HG02938 (cell line): ENCODE results near the gene VEPH1.

Experiments used
- ATAC-seq: cut with Tn5 transposase; IDR thresholded peaks from one replicate; pipeline ENCODE4 v1.9.1; 2021; ENCODE audit warnings: mild to moderate bottlenecking, moderate library complexity; ENCODE audit not compliant: unreplicated experiment

Gene VEPH1

DNA sequence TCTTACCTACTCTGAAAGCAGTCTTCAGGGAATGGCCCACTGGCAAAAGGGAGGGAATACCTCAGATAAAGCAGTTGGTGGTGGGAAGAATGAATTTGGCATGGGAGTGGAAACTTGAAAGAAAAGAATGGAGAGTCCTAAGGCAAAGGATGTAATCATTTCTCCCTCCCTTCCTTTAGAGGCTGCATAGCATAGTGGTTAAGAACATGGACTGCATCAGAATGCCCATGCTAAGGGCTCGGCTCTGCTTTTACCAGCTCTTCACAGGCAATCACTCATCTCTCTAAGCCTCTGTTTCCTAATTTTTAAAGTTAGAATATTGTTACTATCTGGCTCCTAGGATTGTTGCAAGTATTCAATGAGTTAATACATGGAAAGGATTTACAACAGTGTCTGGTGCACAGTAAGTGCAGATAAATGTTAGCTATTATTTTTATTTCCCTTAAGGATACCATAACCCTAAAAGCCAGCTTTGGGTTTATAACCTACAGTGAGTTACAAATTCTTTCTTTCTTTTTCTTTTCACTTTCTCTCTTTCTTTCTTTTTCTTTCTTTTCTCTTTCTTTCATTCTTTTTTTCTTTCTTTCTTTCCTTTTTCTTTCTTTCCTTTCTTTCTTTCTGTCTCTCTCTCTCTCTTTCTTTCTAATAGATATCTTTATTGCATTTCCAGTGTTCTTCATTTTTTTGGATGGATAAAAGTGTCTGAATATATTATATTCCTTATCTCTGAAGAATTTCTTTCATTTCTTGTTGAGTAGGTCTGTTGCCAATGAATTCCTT, 23.6 kb downstream of the VEPH1 start:
- no peak for ATAC-seq

DNA sequence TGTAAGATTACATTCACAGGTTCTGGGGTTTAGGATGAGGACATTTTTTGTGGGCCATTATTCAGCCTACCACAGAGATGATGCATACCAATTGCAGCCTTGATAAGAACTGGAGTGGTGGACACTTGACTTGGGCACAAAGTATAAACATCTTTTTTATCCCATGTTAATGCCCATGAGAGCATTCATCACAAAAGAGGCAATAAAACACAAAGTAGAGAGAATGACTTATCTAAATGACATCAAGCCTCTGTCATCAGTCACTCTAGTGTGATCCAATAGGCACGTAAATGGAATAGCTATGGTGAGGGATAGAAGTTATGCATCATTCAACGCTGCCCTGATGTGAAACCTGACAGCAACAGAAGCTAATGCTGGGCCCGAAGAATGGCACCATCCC, 25.8 kb downstream of the VEPH1 start:
- no peak for ATAC-seq

DNA sequence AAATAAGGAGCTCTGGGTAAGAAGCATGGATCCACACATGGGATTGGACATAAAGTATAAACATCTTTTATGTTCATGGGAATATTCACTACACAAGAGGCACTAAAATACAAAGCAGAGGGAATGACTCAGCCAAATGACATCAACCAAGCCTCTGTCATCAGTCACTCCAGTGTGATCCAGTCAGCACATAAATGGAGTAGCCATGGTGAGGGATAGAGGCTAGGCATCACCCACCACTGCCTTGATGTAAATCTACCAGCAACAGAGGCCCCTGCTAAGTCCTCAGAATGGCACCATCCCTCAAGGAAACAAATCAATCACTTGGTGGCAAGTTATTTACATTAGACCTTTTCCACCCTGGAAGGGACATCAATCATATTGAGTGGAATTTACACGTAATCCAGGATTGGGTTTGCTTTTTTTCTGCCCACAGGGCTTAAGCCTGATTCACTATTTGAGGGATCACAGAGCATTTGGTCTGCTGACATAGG, 27.2 kb downstream of the VEPH1 start:
- no peak for ATAC-seq

DNA sequence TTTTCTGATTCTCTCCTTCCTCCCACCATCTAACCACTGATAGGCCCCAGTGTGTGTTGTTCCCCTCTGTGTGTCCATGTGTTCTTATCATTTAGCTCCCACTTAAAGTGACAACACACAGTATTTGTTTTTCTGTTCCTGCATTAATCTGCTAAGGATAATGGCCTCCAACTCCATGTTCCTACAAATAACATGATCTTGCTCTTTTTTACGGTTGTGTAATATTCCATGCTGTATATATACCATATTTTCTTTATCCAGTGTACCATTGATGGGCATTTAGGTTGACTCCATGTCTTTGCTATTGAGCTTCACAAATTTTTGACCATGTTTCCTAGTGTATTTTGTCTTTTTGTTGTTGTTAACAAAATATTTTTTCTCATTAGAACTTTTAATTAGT, 30.6 kb downstream of the VEPH1 start:
- no peak for ATAC-seq

DNA sequence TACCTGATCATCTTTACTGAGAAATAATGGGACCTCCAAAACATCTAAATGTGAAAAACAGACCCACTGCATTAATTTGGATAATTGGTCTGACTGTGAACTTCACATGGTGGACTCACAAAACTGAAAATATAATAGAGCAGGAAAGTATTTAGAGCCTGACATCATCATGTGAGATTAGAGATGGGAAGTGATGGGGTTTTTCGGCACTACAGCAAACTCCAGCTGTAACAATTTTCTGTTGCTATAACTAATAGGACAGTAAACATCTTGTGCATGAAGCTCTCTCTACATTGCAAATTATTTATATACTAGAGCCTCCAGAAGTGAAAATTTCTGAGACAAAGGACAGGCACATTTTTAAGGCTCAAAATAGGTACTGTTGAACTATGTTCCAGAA, 32.2 kb downstream of the VEPH1 start:
- no peak for ATAC-seq

DNA sequence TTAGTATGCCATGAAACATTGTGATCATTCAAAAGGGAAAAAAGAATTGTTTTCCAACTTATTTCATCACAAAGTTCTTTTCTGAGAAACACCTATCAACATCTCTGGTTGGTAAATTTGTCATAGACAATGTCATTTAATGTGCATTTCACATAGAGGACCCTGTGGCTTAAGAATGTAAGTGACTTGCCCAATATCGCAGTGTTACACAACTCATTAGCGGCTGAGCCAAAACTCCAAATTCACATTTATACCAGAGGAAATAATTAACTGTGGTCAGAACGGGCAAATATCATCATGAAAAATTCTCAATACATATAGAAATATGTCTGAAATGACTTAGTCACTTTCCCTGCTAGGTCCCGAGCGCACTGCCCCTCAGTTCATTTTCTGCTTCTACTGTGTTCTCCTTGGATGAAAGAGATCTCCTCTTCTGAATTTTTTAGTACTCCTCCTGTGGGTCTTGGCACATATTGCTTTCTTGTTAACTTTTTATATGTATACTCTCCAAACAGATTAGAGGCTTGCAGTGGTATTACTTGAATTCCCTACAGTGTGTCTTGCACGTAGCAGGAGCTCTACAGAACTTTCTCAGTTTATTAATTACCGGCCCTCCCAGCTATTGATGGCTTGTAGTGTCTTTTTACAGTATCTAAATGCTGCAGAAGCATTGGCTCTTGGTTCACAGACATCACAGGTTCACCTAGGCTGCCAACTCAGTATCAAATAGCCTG, 33.5 kb downstream of the VEPH1 start:
- ATAC-seq = no peak

DNA sequence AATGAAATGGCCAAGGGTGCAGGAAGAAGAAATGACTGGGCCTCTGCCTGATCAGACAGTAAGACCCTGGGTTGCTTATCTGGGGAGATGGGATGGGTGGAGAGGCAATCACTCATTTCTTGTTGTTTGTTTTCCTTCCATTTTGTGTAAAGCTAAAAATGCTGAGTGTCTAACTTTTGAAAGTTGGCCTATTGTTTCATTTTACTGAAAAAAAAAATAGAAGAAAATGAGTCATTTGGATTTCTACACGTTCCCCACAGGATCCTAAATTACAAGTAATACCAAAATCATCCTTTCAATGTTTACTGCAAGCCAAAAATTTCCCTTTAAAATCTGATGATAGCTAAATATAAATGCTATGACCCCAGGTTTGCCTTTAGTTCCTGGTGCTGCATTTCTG, 36.0 kb downstream of the VEPH1 start:
- no peak for ATAC-seq

DNA sequence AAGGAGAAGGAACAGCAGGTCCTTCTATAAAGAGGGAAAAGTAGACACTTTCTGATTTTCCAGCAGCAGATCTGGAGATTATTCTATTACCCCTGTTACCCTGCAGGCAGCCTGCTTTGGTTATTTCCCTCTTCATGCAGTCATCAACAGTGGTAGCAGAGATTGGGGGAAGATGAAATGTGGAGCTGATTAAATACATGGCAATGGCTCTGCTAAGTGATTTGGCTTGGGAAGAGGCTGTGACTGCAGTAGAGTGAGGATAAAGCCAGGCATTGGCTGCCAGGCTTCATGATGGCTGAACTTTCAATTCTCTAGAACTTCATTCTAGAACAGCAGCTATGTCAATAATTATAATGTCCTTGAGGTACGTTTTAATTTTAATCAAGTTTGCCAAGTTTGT, 37.5 kb downstream of the VEPH1 start:
- no peak for ATAC-seq

DNA sequence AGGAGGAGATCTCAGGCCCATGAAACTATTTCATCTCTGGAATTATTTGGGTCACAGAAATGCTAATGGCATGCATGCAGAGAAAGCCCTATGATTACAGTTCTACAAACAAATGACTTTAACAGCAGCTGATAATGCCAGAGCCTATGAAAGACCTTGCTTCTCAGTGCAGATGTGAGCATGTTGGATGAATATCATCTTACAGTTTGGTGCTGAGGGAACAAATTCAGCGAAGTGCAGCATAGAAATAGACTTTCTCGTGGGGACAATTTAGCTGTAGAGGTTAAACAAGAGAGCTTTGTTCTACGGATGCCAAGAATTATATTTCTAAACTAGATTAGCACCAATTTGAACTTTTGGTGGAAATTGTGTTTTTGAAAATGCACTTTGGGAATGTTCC, 38.9 kb downstream of the VEPH1 start:
- no peak for ATAC-seq

DNA sequence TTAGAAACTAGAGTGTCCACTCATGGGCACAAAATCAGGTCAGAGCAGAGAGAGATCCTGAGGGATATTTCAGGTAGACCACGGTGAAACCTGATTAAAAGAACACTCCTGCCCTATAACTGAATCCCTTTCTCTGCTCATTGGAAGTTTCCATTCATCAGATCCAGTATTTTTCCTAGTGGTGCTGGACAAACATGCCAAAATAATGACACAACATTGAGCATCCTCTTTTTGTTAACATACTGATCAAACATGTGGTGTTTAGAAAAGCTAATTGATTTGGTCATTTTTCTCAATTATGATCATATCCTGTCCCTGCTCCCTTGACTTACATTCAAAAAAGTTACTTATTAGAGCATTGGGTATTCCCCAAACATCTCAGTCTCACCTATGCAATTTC, 39.4 kb downstream of the VEPH1 start:
- no peak for ATAC-seq

DNA sequence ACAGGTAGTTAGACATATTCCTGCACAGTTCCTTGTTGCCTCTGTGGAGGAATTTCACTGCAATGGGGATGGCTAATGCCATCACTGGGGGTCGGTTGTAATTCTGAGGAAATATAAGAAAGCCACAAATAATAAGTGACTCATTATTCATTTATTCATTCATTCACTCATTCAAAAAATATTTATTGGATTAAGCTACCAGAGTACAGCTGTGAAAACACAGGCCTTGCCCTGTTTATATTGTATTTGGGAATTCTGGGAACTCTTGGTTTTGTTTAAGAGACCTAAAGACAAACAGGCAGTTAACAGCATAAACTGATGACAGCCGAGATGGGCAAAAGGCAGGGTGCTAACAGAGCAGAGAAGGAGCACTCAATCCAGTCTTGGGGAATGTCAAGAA, 43.0 kb downstream of the VEPH1 start:
- no peak for ATAC-seq

DNA sequence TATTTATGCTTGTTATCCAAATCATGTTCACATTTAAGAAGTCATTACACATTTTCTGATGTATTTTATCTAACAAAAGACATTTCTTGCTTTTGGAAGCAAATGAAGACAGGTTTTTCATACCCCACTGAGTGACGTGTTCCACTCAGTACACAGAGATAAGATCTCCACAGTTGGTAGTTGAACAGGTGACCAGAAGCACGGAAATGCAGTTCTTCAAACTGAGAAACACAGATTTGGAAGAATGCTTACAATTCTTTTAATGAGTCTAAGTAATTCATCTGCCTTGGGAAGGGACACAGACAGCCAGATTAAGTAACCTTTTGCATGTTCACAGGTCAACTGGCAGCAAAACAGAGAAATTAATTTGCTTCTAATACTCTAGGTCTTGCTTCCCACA, 43.5 kb downstream of the VEPH1 start:
- no peak for ATAC-seq

DNA sequence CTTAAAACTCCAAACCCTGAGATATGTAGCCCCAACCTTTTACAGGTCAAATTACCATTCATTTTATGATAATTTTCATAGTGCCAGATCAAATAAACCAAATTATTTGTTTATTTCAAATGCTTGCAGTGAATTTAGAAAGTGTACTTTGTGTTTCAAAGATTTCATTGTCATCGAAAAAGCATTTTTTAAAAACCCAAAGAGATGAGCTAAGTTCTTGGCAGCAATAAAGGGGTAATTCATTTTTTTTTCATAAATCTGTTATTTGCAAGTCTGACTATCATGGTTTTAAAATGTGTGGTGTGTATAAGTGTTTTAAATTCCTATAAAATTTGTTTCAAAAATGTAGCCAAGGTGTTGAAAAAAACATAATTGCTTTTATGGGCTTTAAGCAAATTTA, 49.4 kb downstream of the VEPH1 start:
- no peak for ATAC-seq

DNA sequence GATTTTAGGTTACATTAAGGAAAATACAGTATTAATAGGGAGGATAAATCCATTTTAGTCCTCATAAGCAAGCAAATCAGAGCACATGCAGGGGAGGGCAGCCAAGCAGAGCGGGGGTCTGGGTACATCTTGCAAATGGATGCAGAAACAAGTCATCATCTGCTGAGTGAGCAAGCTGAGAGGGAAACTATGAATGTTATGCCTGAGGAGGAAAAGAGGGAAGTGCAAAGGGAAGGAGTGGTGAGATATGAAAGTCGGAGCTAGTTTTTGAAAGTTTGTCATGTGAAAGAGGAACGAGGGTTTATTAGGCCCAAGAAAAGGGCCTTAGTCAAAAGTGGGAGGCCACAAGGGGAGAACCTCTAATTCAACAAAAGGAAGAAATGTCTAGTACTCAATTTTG, 51.1 kb downstream of the VEPH1 start:
- ATAC-seq = no peak

DNA sequence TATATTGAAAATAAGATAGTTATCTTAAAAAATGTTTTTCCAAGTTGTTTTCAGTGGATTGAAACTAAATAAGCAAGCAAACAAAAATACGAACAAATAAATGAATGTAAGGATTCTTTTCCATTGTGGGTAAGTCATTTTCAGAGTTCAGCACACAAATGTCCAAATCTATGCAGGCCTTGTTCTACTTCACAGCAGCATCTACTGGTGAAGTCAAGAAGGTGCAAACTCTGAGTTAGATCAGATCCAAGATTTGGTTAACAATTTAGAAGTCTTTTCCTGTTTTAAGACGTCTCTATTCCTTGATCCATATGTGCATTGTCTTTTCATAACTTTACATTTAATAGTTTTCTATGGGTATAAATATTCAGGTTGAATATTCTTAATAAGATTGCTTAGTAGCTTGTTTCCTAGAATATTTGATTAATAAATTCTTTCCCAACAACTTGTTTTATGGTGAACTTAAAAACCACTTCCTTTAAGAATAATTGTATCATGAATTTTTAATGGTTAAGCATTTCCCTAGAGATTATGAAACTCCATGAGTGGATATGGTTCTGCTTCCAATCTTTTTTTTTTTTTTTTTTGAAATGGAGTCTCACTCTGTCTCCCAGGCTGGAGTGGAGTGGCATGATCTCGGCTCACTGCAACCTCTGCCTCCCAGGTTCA, 56.1 kb downstream of the VEPH1 start:
- no peak for ATAC-seq

DNA sequence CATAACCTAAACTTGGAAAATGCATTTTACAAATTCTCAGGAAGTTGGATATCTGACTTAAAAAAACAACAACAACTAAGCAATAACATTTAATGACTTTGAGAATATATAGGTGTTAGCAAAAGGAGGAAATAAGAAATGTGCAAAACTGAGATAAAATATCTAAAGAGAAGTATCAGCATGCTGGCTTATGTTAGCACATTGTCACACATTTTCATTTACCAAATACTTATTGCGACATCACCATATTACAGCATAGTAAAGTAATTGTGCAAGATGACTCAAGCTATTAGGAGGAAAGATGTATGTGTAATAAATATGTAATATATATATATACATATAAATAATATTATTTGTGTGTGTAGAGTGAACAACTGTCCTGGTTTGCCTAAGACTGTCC, 57.4 kb downstream of the VEPH1 start:
- ATAC-seq = no peak

DNA sequence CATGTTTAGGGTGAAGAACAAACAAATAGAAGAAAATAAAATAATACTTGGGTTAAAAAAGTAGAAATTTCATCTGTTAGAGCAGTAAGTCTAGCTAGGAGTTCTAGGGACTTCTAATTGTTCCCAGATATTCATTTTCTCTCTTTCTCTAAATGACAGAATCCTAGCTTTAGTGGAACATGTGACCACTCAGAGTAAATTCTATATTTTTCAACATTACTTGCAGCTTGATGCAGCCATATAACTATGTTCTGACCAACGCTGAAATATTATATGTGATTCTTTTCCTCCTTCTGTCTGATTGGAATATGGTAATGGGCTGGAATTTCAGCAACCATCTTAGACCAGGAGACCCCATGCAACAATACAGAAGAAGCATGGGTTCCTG, 58.4 kb downstream of the VEPH1 start:
- no peak for ATAC-seq

DNA sequence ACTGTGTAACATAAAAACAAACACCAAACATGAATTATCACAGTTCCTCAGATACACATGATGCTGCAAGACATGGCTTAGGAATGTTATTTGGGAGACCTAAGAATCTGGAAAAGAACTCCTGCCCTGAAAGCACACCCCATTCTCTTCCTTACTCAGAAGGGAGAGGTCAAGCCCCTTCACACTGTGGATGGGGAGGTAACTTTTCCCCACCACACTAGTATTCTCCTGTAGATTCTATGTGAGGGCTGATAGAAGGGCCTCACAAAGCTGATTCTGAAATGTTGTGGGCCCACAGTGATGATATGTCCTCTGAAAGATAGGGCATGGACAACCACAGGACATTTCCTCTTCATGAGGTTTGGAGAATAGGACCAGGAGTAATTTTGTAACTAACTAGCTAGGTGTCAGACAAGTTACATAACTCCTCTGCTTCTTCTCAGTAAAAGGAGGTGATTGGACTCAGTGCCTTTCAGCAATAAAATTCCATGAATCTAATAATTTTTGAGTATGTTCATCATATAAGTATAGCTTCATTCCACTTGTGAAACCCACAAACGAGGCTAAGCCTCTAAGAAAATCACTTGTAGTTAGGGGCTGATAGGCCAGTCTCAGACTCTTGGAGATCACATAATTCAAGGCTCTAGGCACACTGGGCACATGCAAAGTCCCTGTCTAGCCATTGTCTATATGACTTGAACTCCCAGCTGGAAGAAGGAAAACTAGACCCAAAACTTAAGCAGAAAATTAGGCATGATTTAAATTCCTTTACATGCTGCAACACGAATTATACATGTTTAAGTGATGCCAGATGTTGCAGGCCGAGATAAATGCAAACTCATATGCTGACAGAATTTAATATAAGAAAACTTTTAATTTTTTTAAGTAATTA, 59.1 kb downstream of the VEPH1 start:
- ATAC-seq = no peak

DNA sequence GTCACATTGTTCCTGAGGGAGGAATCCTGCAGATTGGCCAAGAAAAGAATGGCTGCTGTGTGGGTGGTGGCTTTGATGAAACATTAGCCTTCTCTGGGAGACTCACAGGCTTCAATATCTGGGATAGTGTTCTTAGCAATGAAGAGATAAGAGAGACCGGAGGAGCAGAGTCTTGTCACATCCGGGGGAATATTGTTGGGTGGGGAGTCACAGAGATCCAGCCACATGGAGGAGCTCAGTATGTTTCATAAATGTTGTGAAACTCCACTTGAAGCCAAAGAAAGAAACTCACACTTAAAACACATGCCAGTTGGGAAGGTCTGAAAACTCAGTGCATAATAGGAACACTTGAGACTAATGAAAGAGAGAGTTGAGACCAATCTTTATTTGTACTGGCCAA, 60.5 kb downstream of the VEPH1 start:
- ATAC-seq = no peak

DNA sequence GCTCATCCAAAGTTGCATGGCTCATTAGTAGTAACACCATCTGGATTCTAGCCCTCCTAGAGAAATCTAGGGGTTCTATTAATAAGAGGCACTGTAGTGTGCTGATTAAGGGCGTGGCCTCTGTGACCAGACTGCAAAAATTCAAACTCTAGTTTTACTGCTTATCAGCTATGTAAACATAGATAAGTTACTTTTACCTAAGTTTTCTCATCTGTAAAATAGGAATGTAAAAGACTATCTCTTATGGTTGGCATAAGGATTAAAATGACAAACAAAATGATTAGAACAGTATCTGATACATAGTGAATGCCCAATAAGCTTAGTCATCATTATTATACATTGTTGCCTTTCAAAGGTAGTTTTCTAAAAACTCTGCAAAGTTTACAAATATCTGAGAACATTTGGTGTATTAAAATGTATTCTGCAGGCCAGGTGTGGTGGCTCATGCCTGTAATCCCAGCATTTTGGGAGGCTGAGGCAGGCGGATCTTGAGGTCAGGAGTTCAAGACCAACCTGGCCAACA, 62.1 kb downstream of the VEPH1 start:
- no peak for ATAC-seq
